Fibroblast of mammary gland (primary cell): ENCODE results near the gene GYPC.

Experiments
- DNase-seq: peaks from one replicate; pipeline ENCODE4 v3.0.0-alpha.2; 2010; ENCODE audit warnings: low read depth
- H3K4me3 ChIP-seq: 2 replicates; pipeline ENCODE4 v1.5.1; 2011; ENCODE audit warnings: low read depth, mild to moderate bottlenecking, low read length, moderate library complexity; ENCODE audit not compliant: control insufficient read depth
- CTCF ChIP-seq: conservative IDR thresholded peaks from 2 replicates; pipeline ENCODE4 v1.5.1; 2011; ENCODE audit warnings: low read depth, low read length, inconsistent platforms; ENCODE audit not compliant: control insufficient read depth, insufficient read depth

Gene GYPC

DNA sequence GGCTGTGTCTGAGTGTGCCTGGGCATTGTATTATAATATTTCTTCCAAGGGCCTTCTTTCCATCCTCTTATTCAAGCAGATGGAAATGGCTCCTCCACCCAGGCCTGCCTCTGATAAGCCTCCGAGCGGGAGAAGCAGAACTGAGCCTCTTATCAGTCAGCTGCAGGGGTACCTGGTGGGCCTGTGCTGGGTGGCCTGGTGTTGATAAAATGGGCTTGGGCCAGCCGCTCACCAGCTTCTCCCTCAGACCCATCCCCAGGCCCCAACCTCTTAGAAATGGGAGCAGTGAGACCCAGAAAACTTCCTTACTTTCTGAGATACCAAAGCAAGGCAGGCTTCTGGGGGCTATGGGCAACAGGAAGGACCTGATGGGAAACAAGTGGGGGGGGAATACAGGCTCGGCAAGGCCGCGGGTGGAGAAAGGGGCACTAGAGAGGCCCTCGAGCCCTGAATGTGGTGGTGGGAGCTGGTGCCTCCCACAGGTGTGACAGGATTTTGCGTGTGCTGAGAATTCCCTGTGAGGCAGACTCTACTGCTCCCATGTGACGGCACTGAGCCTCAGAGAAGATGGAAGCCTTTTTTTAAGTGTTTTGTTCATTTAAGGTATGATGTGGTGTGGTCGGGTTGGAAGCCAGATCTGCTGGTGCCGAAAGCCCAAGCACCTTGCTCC lies 18.3 kb downstream of the GYPC start:
- H3K4me3 ChIP-seq = no peak overlapping the region
- no peak for TF ChIP-seq CTCF
- DNase-seq = no peak

GRCh38 chr2:126675637-126676036 lies 19.7 kb downstream of the GYPC start:
- no peak for DNase-seq
- no peak for TF ChIP-seq CTCF
- H3K4me3 ChIP-seq = no peak overlapping the region

- DNase-seq = no peak
- H3K4me3 ChIP-seq = no peak overlapping the region
- TF ChIP-seq CTCF = no peak
Measured at GRCh38 chr2:126676221-126677175, 20.5 kb downstream of the GYPC start.

GRCh38 chr2:126677176-126677538 lies 21.2 kb downstream of the GYPC start:
- no peak for TF ChIP-seq CTCF
- H3K4me3 ChIP-seq = no peak overlapping the region
- DNase-seq = no peak

DNA sequence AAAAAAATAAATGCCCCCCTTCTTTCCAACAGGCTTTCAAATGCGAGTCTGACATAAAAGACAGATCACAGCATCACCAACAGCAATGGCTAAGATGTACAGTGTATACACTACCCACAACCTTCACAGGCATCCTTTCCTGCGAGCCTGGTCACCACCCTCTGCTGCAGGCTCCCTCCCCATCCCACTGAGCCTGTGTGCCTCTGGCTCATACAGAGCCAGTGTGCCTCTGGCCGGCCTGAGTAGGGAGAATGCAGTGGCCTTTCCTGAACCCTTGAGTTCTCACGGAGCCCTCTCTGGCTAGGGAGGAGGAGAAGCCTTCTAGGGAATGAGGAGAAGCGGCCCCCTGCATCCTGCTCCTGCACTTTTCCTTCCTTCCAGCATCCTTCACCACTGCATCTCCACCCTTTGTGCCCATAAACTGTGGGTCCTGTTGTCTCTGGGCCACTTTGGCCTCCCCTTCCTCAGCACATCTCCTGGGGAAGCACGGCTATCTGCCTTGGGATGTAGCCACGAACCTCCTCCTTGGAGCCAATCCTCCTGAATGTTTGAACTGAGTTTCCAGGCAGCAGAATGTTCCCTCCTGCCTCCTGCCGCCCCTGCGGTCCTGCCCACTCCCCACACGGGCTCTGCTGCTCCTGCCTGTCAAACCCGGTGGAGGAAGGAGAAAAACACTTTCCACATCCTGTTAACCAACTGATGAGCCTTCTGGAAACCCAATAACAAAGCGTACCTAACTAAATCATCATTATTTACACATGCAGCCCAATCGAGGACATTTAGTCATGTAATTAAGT lies 22.5 kb downstream of the GYPC start:
- DNase-seq = no peak
- TF ChIP-seq CTCF = no peak

GRCh38 chr2:126679094-126679713 lies 23.2 kb downstream of the GYPC start:
- TF ChIP-seq CTCF = no peak
- no peak overlapping the region for H3K4me3 ChIP-seq
- DNase-seq = no peak

More for the DNA sequence above, 22.5 kb downstream of the GYPC start:
- no peak overlapping the region for H3K4me3 ChIP-seq
